ENCODE measurements around the gene MGP.

MGP gene

DNA sequence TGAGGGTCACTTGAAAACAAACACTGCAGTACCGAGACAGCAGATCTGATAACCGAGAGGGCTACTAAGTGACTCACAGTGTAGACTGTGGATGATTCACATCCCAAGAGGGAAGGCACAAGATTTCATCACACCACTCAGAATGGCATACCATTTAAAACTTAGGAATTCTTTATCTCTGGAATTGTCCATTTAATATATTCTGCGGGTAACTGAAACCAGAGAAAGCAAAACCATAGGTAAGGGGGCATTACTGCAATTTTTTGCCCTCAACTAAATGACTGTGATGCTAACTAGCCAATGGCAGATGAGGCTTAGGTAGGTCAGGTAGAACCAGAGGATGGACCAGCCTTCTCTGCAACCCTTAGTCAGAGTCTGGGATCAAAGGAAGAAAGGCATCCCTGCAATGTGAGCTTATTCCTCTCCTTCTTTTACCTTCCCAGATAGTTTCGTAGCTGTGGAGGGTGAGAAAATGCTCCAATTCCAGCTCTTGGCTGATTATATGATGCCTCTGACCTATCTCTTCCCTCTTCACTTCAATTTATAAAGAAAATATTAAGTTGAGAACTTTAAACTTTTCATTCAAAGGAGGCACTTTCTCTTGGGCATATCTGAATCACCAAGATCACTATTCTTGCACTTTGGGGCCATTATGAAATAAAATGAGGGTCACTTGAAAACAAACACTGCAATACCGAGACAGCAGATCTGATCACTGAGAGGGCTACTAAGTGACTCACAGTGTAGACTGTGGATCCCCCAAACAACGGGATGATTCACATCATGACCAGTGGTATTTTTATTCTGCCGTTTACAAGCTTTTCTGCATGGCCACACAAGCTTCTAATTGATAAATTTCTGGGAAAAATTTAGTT, 49.1 kb downstream of the MGP start:
- Histone ChIP-seq H3K36me3 (no peaks in the 10 kb centered on the region), H3K4me3 (ENCODE audit: low read depth, low read length) (no peak overlapping the region), H3K27ac (no peak overlapping the region), H3K27me3 (ENCODE audit: insufficient read depth, low read depth, severe bottlenecking) (no peaks in the 10 kb centered on the region), H3K9me3 (ENCODE audit: severe bottlenecking) (no peaks in the 10 kb centered on the region)
- TF ChIP-seq CTCF (IDR thresholded peaks at IDR 0.05; ENCODE audit: low read depth, low read length), result no peak
- no peak for DNase-seq

GRCh38 chr12:14834509-14834908, 51.1 kb downstream of the MGP start:
- Histone ChIP-seq H3K27me3 (ENCODE audit: insufficient read depth, low read depth, severe bottlenecking) (no peaks in the 10 kb centered on the region), H3K27ac (no peak overlapping the region), H3K36me3 (no peaks in the 10 kb centered on the region), H3K9me3 (ENCODE audit: severe bottlenecking) (no peaks in the 10 kb centered on the region), H3K4me3 (ENCODE audit: low read depth, low read length) (no peak overlapping the region)
- no peak for DNase-seq
- TF ChIP-seq CTCF (IDR thresholded peaks at IDR 0.05; ENCODE audit: low read depth, low read length), result no peak

- Histone ChIP-seq H3K4me3 (ENCODE audit: low read depth, low read length) (no peak overlapping the region), H3K27me3 (ENCODE audit: insufficient read depth, low read depth, severe bottlenecking) (no peaks in the 10 kb centered on the region), H3K9me3 (ENCODE audit: severe bottlenecking) (no peaks in the 10 kb centered on the region), H3K27ac (no peak overlapping the region), H3K36me3 (no peaks in the 10 kb centered on the region)
- TF ChIP-seq CTCF (IDR thresholded peaks at IDR 0.05; ENCODE audit: low read depth, low read length), result no peak
- DNase-seq, result no peak
These were observed 51.7 kb downstream of the MGP start for GRCh38 chr12:14833952-14834351.

DNA sequence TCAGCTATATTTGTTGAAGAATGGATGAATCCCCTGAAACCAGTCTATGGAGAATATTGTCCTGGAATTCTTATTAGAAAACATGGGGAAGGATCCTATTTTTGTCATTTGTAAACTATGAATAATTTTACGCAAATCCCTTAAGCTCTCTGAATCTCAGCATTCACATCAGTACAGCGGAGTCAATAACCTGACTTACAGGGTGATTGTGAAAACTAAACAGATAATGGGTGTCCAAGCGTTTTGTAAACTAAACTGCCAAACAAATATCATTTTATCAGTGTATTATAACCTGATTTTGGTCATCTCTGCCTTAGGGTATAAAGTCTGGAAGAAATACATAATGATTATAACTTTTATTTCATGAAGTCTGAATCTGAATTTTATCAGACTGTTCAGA, 52.3 kb downstream of the MGP start:
- DNase-seq, result no peak
- Histone ChIP-seq H3K36me3 (no peaks in the 10 kb centered on the region), H3K9me3 (ENCODE audit: severe bottlenecking) (no peaks in the 10 kb centered on the region), H3K4me3 (ENCODE audit: low read depth, low read length) (no peak overlapping the region), H3K27me3 (ENCODE audit: insufficient read depth, low read depth, severe bottlenecking) (no peaks in the 10 kb centered on the region), H3K27ac (no peak overlapping the region)
- no peak for TF ChIP-seq CTCF (IDR thresholded peaks at IDR 0.05; ENCODE audit: low read depth, low read length)
